Astrocyte (in vitro differentiated cells and primary cell): Measurements from ENCODE around the gene ETFB. TPM values are rescaled to one million over a fixed set of nuclear protein-coding genes. Genes with fewer than 3 reads are reported as not detected.

Source experiments
- DNase-seq: peaks from one replicate; pipeline ENCODE4 v3.0.0-alpha.2; 2010; ENCODE audit warnings: low read depth
- FAIRE-seq: peaks from 2 replicates; lab custom pipeline; 2011; peaks lifted over from hg19 to GRCh38; lab: Jason Lieb, UNC
- H2AFZ ChIP-seq: 2 replicates; pipeline ENCODE4 v1.6.0; 2012; ENCODE audit warnings: low read depth, low read length, inconsistent platforms
- H3K27ac ChIP-seq: 2 replicates; pipeline ENCODE4 v1.5.1; 2011; ENCODE audit warnings: low read depth, low read length, inconsistent platforms
- H3K27me3 ChIP-seq: 2 replicates; pipeline ENCODE4 v1.6.0; 2011; ENCODE audit warnings: low read length, inconsistent platforms; ENCODE audit not compliant: insufficient read depth
- H3K36me3 ChIP-seq: 2 replicates; pipeline ENCODE4 v1.5.1; 2011; ENCODE audit warnings: low read length, inconsistent platforms; ENCODE audit not compliant: insufficient read depth
- H3K4me1 ChIP-seq: 2 replicates; pipeline ENCODE4 v1.5.1; 2011; ENCODE audit warnings: low read length, inconsistent platforms; ENCODE audit not compliant: insufficient read depth
- H3K4me2 ChIP-seq: 2 replicates; pipeline ENCODE4 v1.6.0; 2012; ENCODE audit warnings: low read length, inconsistent platforms
- H3K4me3 ChIP-seq: 2 replicates; pipeline ENCODE4 v1.5.1; 2011; ENCODE audit warnings: low read depth, mild to moderate bottlenecking, low read length, inconsistent platforms; ENCODE audit not compliant: insufficient read depth
- H3K79me2 ChIP-seq: 2 replicates; pipeline ENCODE4 v1.6.0; 2012; ENCODE audit warnings: mild to moderate bottlenecking, low read length, inconsistent platforms; ENCODE audit not compliant: insufficient read depth
- H3K9ac ChIP-seq: 2 replicates; pipeline ENCODE4 v1.6.0; 2012; ENCODE audit warnings: mild to moderate bottlenecking, low read length, inconsistent platforms
- H3K9me3 ChIP-seq: 2 replicates; pipeline ENCODE4 v1.5.1; 2012; ENCODE audit warnings: low read depth, mild to moderate bottlenecking, low read length, inconsistent platforms; ENCODE audit not compliant: insufficient read depth
- H4K20me1 ChIP-seq: 2 replicates; pipeline ENCODE4 v1.6.0; 2012; ENCODE audit warnings: low read length, inconsistent platforms; ENCODE audit not compliant: insufficient read depth
- H3K27ac Mint-ChIP-seq: one replicate; pipeline ENCODE4 v1.8.0; 2021; ENCODE audit warnings: mild to moderate bottlenecking, mixed read lengths; ENCODE audit not compliant: unreplicated experiment
- H3K27me3 Mint-ChIP-seq: one replicate; pipeline ENCODE4 v1.8.0; 2021; ENCODE audit warnings: low read depth, mixed read lengths; ENCODE audit not compliant: unreplicated experiment
- H3K36me3 Mint-ChIP-seq: one replicate; pipeline ENCODE4 v1.8.0; 2021; ENCODE audit warnings: low read depth, mixed read lengths; ENCODE audit not compliant: unreplicated experiment
- H3K4me1 Mint-ChIP-seq: one replicate; pipeline ENCODE4 v1.8.0; 2021; ENCODE audit warnings: low read depth, mixed read lengths; ENCODE audit not compliant: unreplicated experiment
- H3K4me3 Mint-ChIP-seq: one replicate; pipeline ENCODE4 v1.8.0; 2021; ENCODE audit warnings: mild to moderate bottlenecking, moderate library complexity, mixed read lengths; ENCODE audit not compliant: unreplicated experiment
- H3K9me3 Mint-ChIP-seq: one replicate; pipeline ENCODE4 v1.8.0; 2021; ENCODE audit warnings: mild to moderate bottlenecking, mixed read lengths; ENCODE audit not compliant: unreplicated experiment
- EZH2 ChIP-seq: IDR thresholded peaks from 2 replicates; pipeline ENCODE4 v1.6.1; 2012; ENCODE audit warnings: mild to moderate bottlenecking, low read length, inconsistent platforms; ENCODE audit not compliant: insufficient read depth
- total RNA-seq: library from RNA; stranded (reverse); gene quantifications from 2 replicates; pipeline ENCODE4 v1.2.1, GENCODE V29; 2021
- TF ChIP-seq, protein P1 (sequence below): IDR thresholded peaks from 2 replicates; pipeline ENCODE4 v1.5.1; 2011; ENCODE audit warnings: low read depth, mild to moderate bottlenecking, inconsistent platforms, low read length, moderate library complexity; ENCODE audit not compliant: insufficient read depth

Gene ETFB
- total RNA-seq, 1 donor from 2014 or later, result 64.3 TPM

DNA sequence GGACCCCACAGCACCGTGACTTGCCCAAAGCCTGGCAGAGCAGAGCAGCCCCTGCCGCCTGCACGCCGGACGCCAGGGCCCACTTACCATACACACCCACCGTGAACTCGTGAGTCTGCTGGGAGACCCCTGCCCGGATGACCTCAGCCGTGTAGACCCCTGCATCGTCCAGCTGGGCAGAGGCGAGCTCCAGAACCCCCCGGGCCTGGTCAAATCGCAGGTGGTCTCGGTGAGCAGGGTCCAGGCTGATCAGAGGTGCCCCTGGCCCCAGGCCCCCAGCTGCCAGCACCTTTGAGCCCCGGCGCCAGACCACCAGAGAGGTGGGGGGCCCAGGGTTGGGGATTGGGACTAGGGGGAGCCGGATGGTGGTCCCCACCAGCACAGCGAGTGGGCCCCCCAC lies 25.1 kb downstream of the ETFB start:
- Histone ChIP-seq H3K79me2 (no peaks in the 10 kb centered on the region), H3K9me3 (no peaks in the 10 kb centered on the region), H3K9ac (no peak overlapping the region), H3K4me2 (no peak overlapping the region), H3K36me3 (no peaks in the 10 kb centered on the region), H3K27ac (no peak overlapping the region), H3K27me3 (no peaks in the 10 kb centered on the region), H2AFZ (no peak overlapping the region), H3K4me3 (no peak overlapping the region), H4K20me1 (no peaks in the 10 kb centered on the region), H3K4me1 (peaks cover 3% of the 10 kb centered on the region)
- Mint-ChIP-seq H3K36me3 (peaks cover 10% of the 10 kb centered on the region), H3K9me3 (no peaks in the 10 kb centered on the region), H3K27me3 (peaks cover 17% of the 10 kb centered on the region), H3K27ac (no peak overlapping the region), H3K4me1 (no peaks in the 10 kb centered on the region), H3K4me3 (peak overlapping the region; percentile 69)
- no peak for DNase-seq
- no peak for FAIRE-seq
- TF ChIP-seq, protein P1, sequence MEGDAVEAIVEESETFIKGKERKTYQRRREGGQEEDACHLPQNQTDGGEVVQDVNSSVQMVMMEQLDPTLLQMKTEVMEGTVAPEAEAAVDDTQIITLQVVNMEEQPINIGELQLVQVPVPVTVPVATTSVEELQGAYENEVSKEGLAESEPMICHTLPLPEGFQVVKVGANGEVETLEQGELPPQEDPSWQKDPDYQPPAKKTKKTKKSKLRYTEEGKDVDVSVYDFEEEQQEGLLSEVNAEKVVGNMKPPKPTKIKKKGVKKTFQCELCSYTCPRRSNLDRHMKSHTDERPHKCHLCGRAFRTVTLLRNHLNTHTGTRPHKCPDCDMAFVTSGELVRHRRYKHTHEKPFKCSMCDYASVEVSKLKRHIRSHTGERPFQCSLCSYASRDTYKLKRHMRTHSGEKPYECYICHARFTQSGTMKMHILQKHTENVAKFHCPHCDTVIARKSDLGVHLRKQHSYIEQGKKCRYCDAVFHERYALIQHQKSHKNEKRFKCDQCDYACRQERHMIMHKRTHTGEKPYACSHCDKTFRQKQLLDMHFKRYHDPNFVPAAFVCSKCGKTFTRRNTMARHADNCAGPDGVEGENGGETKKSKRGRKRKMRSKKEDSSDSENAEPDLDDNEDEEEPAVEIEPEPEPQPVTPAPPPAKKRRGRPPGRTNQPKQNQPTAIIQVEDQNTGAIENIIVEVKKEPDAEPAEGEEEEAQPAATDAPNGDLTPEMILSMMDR, result no peak
- no peak for TF ChIP-seq EZH2

DNA sequence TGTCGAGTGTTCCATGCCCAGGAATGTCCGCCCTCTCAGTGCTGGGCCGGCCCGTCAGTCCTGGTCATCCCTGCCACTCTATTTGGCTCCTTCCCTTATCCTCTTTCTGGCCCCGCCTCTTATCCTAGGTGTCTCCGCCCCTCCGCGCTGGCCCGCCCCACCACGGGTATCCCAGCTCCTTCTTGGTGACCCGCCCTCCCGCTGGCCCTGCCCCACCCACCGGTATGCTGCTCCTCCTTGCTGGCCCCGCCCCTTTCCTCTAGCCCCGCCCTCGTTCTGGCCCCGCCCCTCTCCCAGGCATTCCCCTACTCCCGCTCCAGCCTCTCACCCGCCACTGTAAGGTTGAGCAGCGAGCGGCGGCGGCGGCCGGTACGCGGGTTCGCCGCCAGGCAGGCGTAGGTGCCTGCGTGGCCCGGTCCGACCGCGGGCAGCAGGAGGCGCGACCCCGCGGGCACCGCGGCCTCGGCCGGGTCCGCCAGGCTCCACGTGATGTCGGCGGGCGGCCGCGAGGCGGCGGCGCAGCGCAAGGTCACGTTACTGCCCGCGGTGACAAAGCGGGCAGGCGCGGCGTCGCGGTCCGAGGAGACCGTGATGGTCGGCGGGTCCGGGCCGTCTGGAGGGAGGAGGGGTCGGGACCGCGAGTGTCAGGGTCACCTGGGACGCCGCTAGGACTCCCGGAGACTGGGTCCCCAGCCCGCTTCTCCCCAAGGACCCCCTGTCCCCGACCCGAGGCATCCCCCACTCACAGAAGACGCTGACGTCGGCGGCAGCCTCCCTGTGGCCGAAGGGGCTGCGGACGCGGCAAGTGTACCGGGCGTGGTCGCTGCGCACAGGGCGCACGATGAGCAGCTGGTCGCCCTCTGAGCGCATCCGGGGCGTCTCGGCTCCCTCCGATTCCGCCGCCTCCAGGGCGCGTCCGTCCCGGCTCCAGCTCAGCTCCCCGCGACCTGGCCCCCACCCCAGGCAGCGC lies 26.2 kb downstream of the ETFB start:
- Histone ChIP-seq H4K20me1 (no peaks in the 10 kb centered on the region), H3K4me3 (peak overlapping the region; percentile 54), H3K79me2 (no peaks in the 10 kb centered on the region), H3K9ac (peak overlapping the region; percentile 57), H3K27me3 (no peaks in the 10 kb centered on the region), H3K27ac (no peak overlapping the region), H3K4me2 (peak overlapping the region; percentile 83), H3K36me3 (no peaks in the 10 kb centered on the region), H3K9me3 (no peaks in the 10 kb centered on the region), H2AFZ (peak overlapping the region; percentile 80), H3K4me1 (peaks cover 3% of the 10 kb centered on the region)
- H3K4me3 Mint-ChIP-seq, result peak overlapping the region; percentile 94
- peak overlapping the region; percentile 78 for H3K27ac Mint-ChIP-seq
- peak; percentile 30 for TF ChIP-seq EZH2
- TF ChIP-seq, protein P1, result no peak
- H3K27me3 Mint-ChIP-seq, result peaks cover 17% of the 10 kb centered on the region
- FAIRE-seq, result no peak
- peaks cover 8% of the 10 kb centered on the region for H3K36me3 Mint-ChIP-seq
- H3K9me3 Mint-ChIP-seq, result no peaks in the 10 kb centered on the region
- peak; percentile 86 for DNase-seq
- H3K4me1 Mint-ChIP-seq, result no peaks in the 10 kb centered on the region

DNA sequence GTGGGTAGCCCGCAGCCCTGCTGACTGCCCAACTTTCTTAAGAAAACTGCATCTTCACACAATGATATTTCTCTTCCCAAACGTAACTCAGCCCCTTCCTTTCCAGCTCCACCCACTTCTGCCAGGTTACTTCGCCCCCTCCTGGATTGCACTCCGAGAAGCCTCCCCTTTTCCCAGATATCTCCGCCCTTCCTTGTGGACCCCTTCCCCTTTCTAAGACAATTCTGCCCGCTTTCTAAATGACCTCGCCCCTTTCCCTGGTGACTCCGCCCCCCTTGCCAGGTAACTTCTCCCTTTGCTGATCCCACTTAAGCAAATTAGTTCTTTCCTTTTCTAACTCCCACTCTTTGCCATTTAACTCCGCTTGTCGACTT lies 26.9 kb downstream of the ETFB start:
- Histone ChIP-seq H3K79me2 (no peaks in the 10 kb centered on the region), H3K4me1 (peaks cover 3% of the 10 kb centered on the region), H4K20me1 (no peaks in the 10 kb centered on the region), H3K36me3 (no peaks in the 10 kb centered on the region), H3K27me3 (no peaks in the 10 kb centered on the region), H3K27ac (no peak overlapping the region), H3K4me2 (peak overlapping the region; percentile 83), H3K4me3 (peak overlapping the region; percentile 54), H3K9ac (no peak overlapping the region), H3K9me3 (no peaks in the 10 kb centered on the region), H2AFZ (peak overlapping the region; percentile 54)
- no peak for TF ChIP-seq EZH2
- TF ChIP-seq, protein P1, result no peak
- DNase-seq (no peak), FAIRE-seq (no peak)
- Mint-ChIP-seq H3K36me3 (peaks cover 7% of the 10 kb centered on the region), H3K4me3 (peak overlapping the region; percentile 94), H3K27me3 (peaks cover 15% of the 10 kb centered on the region), H3K4me1 (no peaks in the 10 kb centered on the region), H3K9me3 (no peaks in the 10 kb centered on the region), H3K27ac (peak overlapping the region; percentile 78)
